Mesendoderm (in vitro differentiated cells): ENCODE data around the gene FNDC3A.

ENCODE experiments used
- DNase-seq: peaks from one replicate; pipeline ENCODE4 v3.0.0; 2013
- H2AK5ac ChIP-seq: 2 replicates; pipeline ENCODE4 v1.6.1; 2013; ENCODE audit warnings: low read length, inconsistent platforms
- H2BK120ac ChIP-seq: 2 replicates; pipeline ENCODE4 v1.6.1; 2013; ENCODE audit warnings: low read depth, mild to moderate bottlenecking, low read length, moderate library complexity, mixed read lengths
- H2BK15ac ChIP-seq: replicated peaks from 2 replicates; pipeline ENCODE4 v1.6.1; 2013; ENCODE audit warnings: low read depth, mild to moderate bottlenecking, moderate library complexity
- H2BK5ac ChIP-seq: 2 replicates; pipeline ENCODE4 v1.6.1; 2013; ENCODE audit warnings: low read length, inconsistent platforms
- H3K18ac ChIP-seq: 2 replicates; pipeline ENCODE4 v1.6.1; 2013; ENCODE audit warnings: mild to moderate bottlenecking, low read length, mixed read lengths
- H3K23ac ChIP-seq: one replicate; pipeline ENCODE4 v1.6.1; 2013; ENCODE audit warnings: low read length
- H3K27ac ChIP-seq: 2 replicates; pipeline ENCODE4 v1.5.1; 2013; ENCODE audit warnings: low read depth, mild to moderate bottlenecking, inconsistent platforms, low read length, moderate library complexity
- H3K27me3 ChIP-seq: 2 replicates; pipeline ENCODE4 v1.6.1; 2013; ENCODE audit warnings: low read length, control low read depth, mild to moderate bottlenecking, inconsistent platforms; ENCODE audit not compliant: insufficient read depth, poor library complexity
- H3K36me3 ChIP-seq: 2 replicates; pipeline ENCODE4 v1.6.1; 2013; ENCODE audit warnings: low read length, inconsistent platforms; ENCODE audit not compliant: control insufficient read depth, insufficient read depth
- H3K4ac ChIP-seq: one replicate; pipeline ENCODE4 v1.6.1; 2013; ENCODE audit warnings: low read depth, mild to moderate bottlenecking, low read length, moderate library complexity
- H3K4me1 ChIP-seq: 2 replicates; pipeline ENCODE4 v1.6.1; 2013; ENCODE audit warnings: low read depth, low read length, inconsistent platforms; ENCODE audit not compliant: control insufficient read depth
- H3K4me2 ChIP-seq: 2 replicates; pipeline ENCODE4 v1.6.1; 2013; ENCODE audit warnings: low read length
- H3K4me3 ChIP-seq: 2 replicates; pipeline ENCODE4 v1.5.1; 2013; ENCODE audit warnings: mild to moderate bottlenecking, low read length
- H3K56ac ChIP-seq: one replicate; pipeline ENCODE4 v1.6.1; 2013; ENCODE audit warnings: low read length
- H3K79me1 ChIP-seq: 2 replicates; pipeline ENCODE4 v1.6.1; 2013; ENCODE audit warnings: low read length, inconsistent platforms
- H3K79me2 ChIP-seq: 2 replicates; pipeline ENCODE4 v1.6.1; 2013; ENCODE audit warnings: mild to moderate bottlenecking, low read length; ENCODE audit not compliant: control insufficient read depth, insufficient read depth
- H3K9ac ChIP-seq: 2 replicates; pipeline ENCODE4 v1.6.1; 2013; ENCODE audit warnings: low read length, inconsistent platforms
- H4K5ac ChIP-seq: one replicate; pipeline ENCODE4 v1.6.1; 2013; ENCODE audit warnings: low read length
- H4K8ac ChIP-seq: one replicate; pipeline ENCODE4 v1.6.1; 2013; ENCODE audit warnings: low read depth, mild to moderate bottlenecking, control low read depth, low read length, moderate library complexity
- WGBS: extraction: QIAGEN DNeasy Blood & Tissue Kit; methylation state at CpG from one replicate; pipeline ENCODE4 v1.1.7; 2013; ENCODE audit warnings: low lambda C conversion rate, missing lambda C conversion rate; ENCODE audit not compliant: insufficient coverage; ENCODE audit errors: extremely low coverage; 5-methylcytosine and 5-hydroxymethylcytosine counted together

Gene FNDC3A

DNA sequence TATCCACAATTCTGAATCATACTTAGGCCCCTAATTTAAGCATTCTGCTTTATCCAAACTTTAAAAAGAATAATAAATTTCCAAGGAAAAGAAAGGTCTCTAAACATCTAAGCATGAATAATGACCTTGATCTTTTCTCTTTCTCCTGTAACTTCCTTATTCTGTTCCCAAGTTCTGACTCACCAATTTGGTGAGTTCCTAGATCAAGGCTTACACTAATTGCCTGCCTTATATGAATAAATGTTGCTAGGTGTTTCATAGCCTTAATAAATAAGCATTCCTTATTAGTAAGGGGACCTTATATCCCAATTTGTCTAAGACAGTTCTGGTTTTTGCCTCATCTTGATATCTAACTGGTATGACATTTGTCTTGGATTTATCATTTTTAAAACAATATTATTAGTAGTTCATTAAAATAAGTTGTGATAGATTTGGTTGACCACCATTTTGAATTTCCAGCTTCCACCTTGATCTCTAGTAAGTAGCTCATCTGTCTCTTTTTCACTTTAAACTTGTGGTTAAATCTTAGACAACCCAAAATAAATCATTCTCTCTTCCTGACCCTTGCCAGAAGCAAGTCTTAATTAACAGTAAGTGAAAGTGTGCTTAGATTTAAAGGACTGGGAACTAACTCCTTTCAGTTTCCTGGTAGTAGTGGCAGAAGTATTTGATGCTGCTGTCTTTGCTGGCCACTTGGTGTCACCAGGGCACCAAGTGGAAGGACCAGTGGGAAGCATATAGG is 123.2 kb downstream of the FNDC3A start:
- peak; percentile 48 for DNase-seq
- no peak overlapping the region for H3K27ac ChIP-seq

GRCh38 chr13:49099513-49099877 is 123.8 kb downstream of the FNDC3A start:
- H3K36me3 ChIP-seq = no peaks in the 10 kb centered on the region
- no CpG with 5 or more reads among the region's 2 CpGs for WGBS
- H3K4ac ChIP-seq = no peak overlapping the region
- no peak overlapping the region for H3K4me3 ChIP-seq
- H3K18ac ChIP-seq = no peak overlapping the region
- H3K4me2 ChIP-seq = no peak overlapping the region
- H3K79me1 ChIP-seq = no peaks in the 10 kb centered on the region
- H3K27me3 ChIP-seq = no peaks in the 10 kb centered on the region
- H3K79me2 ChIP-seq = no peaks in the 10 kb centered on the region
- H3K4me1 ChIP-seq = no peaks in the 10 kb centered on the region
- H3K23ac ChIP-seq = no peak overlapping the region
- H2BK5ac ChIP-seq = no peak overlapping the region
- no peak overlapping the region for H2BK120ac ChIP-seq
- no peak overlapping the region for H4K5ac ChIP-seq
- H3K9ac ChIP-seq = no peak overlapping the region
- H3K56ac ChIP-seq = no peak overlapping the region
- H2BK15ac ChIP-seq = no peak overlapping the region
- no peak for DNase-seq
- H3K27ac ChIP-seq = no peak overlapping the region
- H4K8ac ChIP-seq = no peak overlapping the region
- H2AK5ac ChIP-seq = no peak overlapping the region

More for the DNA sequence above, 123.2 kb downstream of the FNDC3A start:
- no peak overlapping the region for H2AK5ac ChIP-seq
- no peaks in the 10 kb centered on the region for H3K4me1 ChIP-seq
- no peaks in the 10 kb centered on the region for H3K27me3 ChIP-seq
- H3K79me1 ChIP-seq = no peaks in the 10 kb centered on the region
- no peak overlapping the region for H4K5ac ChIP-seq
- no peaks in the 10 kb centered on the region for H3K36me3 ChIP-seq
- no peak overlapping the region for H3K4me3 ChIP-seq
- H3K23ac ChIP-seq = no peak overlapping the region
- H4K8ac ChIP-seq = no peak overlapping the region
- no peak overlapping the region for H3K9ac ChIP-seq
- no peaks in the 10 kb centered on the region for H3K79me2 ChIP-seq
- no peak overlapping the region for H3K4me2 ChIP-seq
- H2BK5ac ChIP-seq = no peak overlapping the region
- H3K56ac ChIP-seq = no peak overlapping the region
- no peak overlapping the region for H3K18ac ChIP-seq
- H2BK15ac ChIP-seq = no peak overlapping the region
- H3K4ac ChIP-seq = no peak overlapping the region
- no peak overlapping the region for H2BK120ac ChIP-seq

- H2BK15ac ChIP-seq = no peak overlapping the region
- H2AK5ac ChIP-seq = no peak overlapping the region
- H3K27me3 ChIP-seq = no peaks in the 10 kb centered on the region
- H3K4me3 ChIP-seq = no peak overlapping the region
- H4K5ac ChIP-seq = no peak overlapping the region
- no peak overlapping the region for H3K18ac ChIP-seq
- H3K79me1 ChIP-seq = no peaks in the 10 kb centered on the region
- no peak overlapping the region for H3K4ac ChIP-seq
- H3K56ac ChIP-seq = no peak overlapping the region
- no peak overlapping the region for H2BK120ac ChIP-seq
- H3K27ac ChIP-seq = no peak overlapping the region
- DNase-seq = no peak
- no peak overlapping the region for H3K4me2 ChIP-seq
- no peak overlapping the region for H3K9ac ChIP-seq
- no peaks in the 10 kb centered on the region for H3K4me1 ChIP-seq
- no peaks in the 10 kb centered on the region for H3K36me3 ChIP-seq
- no CpG with 5 or more reads among the region's 6 CpGs for WGBS
- no peak overlapping the region for H3K23ac ChIP-seq
- H3K79me2 ChIP-seq = no peaks in the 10 kb centered on the region
- no peak overlapping the region for H4K8ac ChIP-seq
- no peak overlapping the region for H2BK5ac ChIP-seq
Measured at GRCh38 chr13:49100637-49101570, 125.2 kb downstream of the FNDC3A start.

GRCh38 chr13:49108196-49108595 is 132.5 kb downstream of the FNDC3A start:
- no peak overlapping the region for H3K4me3 ChIP-seq
- no peak for DNase-seq
- H3K27me3 ChIP-seq = no peaks in the 10 kb centered on the region
- no peak overlapping the region for H3K9ac ChIP-seq
- no CpG with 5 or more reads among the region's 2 CpGs for WGBS
- no peak overlapping the region for H4K5ac ChIP-seq
- H3K4me2 ChIP-seq = no peak overlapping the region
- peaks cover 2% of the 10 kb centered on the region for H3K79me2 ChIP-seq
- no peak overlapping the region for H2BK5ac ChIP-seq
- no peak overlapping the region for H3K27ac ChIP-seq
- H2BK15ac ChIP-seq = no peak overlapping the region
- no peaks in the 10 kb centered on the region for H3K36me3 ChIP-seq
- H2AK5ac ChIP-seq = no peak overlapping the region
- H3K4me1 ChIP-seq = no peaks in the 10 kb centered on the region
- H2BK120ac ChIP-seq = no peak overlapping the region
- no peak overlapping the region for H3K56ac ChIP-seq
- H3K23ac ChIP-seq = no peak overlapping the region
- H3K4ac ChIP-seq = no peak overlapping the region
- no peak overlapping the region for H3K18ac ChIP-seq
- no peaks in the 10 kb centered on the region for H3K79me1 ChIP-seq
- H4K8ac ChIP-seq = no peak overlapping the region

- Histone ChIP-seq H2BK5ac (no peak overlapping the region), H3K79me2 (peaks cover 2% of the 10 kb centered on the region), H3K4me2 (no peak overlapping the region), H3K56ac (peak overlapping the region; percentile 56), H3K27me3 (no peaks in the 10 kb centered on the region), H3K4me3 (peak overlapping the region; percentile 57), H3K9ac (peak overlapping the region; percentile 62), H3K4me1 (no peaks in the 10 kb centered on the region), H3K23ac (no peak overlapping the region), H4K8ac (no peak overlapping the region), H4K5ac (no peak overlapping the region), H3K79me1 (peaks cover under 1% of the 10 kb centered on the region), H3K18ac (no peak overlapping the region), H3K36me3 (no peaks in the 10 kb centered on the region), H3K4ac (no peak overlapping the region), H2BK120ac (no peak overlapping the region), H2AK5ac (no peak overlapping the region), H3K27ac (no peak overlapping the region), H2BK15ac (no peak overlapping the region)
- WGBS = no CpG with 5 or more reads among the region's 16 CpGs
- peak; percentile 94 for DNase-seq
Measured at GRCh38 chr13:49110122-49110912, 134.6 kb downstream of the FNDC3A start.
